Measurements from ENCODE around the gene LGR6. TPM values are rescaled to one million over a fixed set of nuclear protein-coding genes. Genes with fewer than 3 reads are reported as not detected.

The LGR6 gene
- total and polyA plus RNA-seq, 2 of the 8 experiments (the other 6 are each of a cell fraction or from before 2014, with no cell fraction given) = 0.50 to 1.0 TPM

- H2BK20ac ChIP-seq (ENCODE audit: low read length) = no peak overlapping the region
- no peaks in the 10 kb centered on the region for H3K36me3 ChIP-seq (ENCODE audit: control insufficient read depth in 2 of 4, insufficient read depth in 4 of 4, low read length in 3 of 4)
- H3K4me2 ChIP-seq (ENCODE audit: insufficient read depth in 1 of 2, low read depth in 2 of 2, low read length in 2 of 2) = no peak overlapping the region
- no peak overlapping the region for H4K8ac ChIP-seq (ENCODE audit: extremely low read depth, insufficient read depth, low read length)
- no peaks in the 10 kb centered on the region for H3K79me1 ChIP-seq (ENCODE audit: low read depth, low read length)
- no peak overlapping the region for H3K56ac ChIP-seq (replicated peaks; ENCODE audit: insufficient read length, low read depth, low read length)
- H2BK15ac ChIP-seq (ENCODE audit: low read length) = no peak overlapping the region
- no peak overlapping the region for H3K9ac ChIP-seq (replicated peaks in 1 of 4; ENCODE audit: extremely low read depth in 1 of 4, low read depth in 3 of 4, low read length in 3 of 4)
- no peaks in the 10 kb centered on the region for H3K79me2 ChIP-seq (ENCODE audit: control insufficient read depth in 1 of 2, insufficient read depth in 2 of 2, low read length in 2 of 2)
- DNase-seq (ENCODE audit: low read depth in 1 of 2, low spot score in 2 of 2) (no peak), FAIRE-seq (no peak)
- H2BK12ac ChIP-seq (ENCODE audit: low read depth, low read length) = no peak overlapping the region; the same call in 1 of the 2 replicates
- H4K91ac ChIP-seq (replicated peaks; ENCODE audit: insufficient read length, low read length) = no peak overlapping the region
- CTCF ChIA-PET (ENCODE audit: partially characterized antibody) = interaction anchor here (0.7 to 11.3 kb wide), 8 partner anchors 8 to 86 kb away, joined by 3 to 150 read pairs (median 4); partner anchors contain the start of gene LGR6
- no peak overlapping the region for H2BK5ac ChIP-seq (ENCODE audit: low read depth, low read length)
- H2AFZ ChIP-seq (ENCODE audit: low read length) = no peak overlapping the region
- no peaks in the 10 kb centered on the region for H4K20me1 ChIP-seq (replicated peaks in 1 of 2; ENCODE audit: control insufficient read depth in 1 of 2, insufficient read depth in 2 of 2, low read length in 2 of 2)
- no peak overlapping the region for H3K14ac ChIP-seq (ENCODE audit: insufficient read length)
- no peaks in the 10 kb centered on the region; a peak in 1 of 7 replicates for H3K27me3 ChIP-seq (replicated peaks in 1 of 4; ENCODE audit: control insufficient read depth in 3 of 4, extremely low read depth in 1 of 4, insufficient read depth in 3 of 4, low read length in 3 of 4)
- no peak overlapping the region for H4K5ac ChIP-seq (ENCODE audit: insufficient read length, low read depth, low read length)
- no peak for TF ChIP-seq GTF2F1 (IDR thresholded peaks at IDR 0.05; ENCODE audit: borderline replicate concordance, low read depth, low read length)
- TF ChIP-seq JUND (IDR thresholded peaks at IDR 0.05; ENCODE audit: low read length) = no peak
- TF ChIP-seq PHF8 (conservative IDR thresholded peaks at IDR 0.05; ENCODE audit: low read depth, low read length) = no peak
- TF ChIP-seq CHD1 (IDR thresholded peaks at IDR 0.05; ENCODE audit: low read depth, low read length) = no peak
- TF ChIP-seq E2F6 (IDR thresholded peaks at IDR 0.05) = no peak
- no peak for TF ChIP-seq USF2 (IDR thresholded peaks at IDR 0.05; ENCODE audit: low read length)
- H3K4ac ChIP-seq (replicated peaks; ENCODE audit: insufficient read length, low read depth, low read length) = no peak overlapping the region
- 90% methylated on average over 10 of the region's 10 CpGs; no CpG with 5 or more reads in 1 of the 2 experiments for WGBS, 2 experiments (ENCODE audit: extremely low coverage in 1 of 2, insufficient coverage in 1 of 2, insufficient read length in 1 of 2, insufficient replicate concordance in 2 of 2, low coverage in 1 of 2, low lambda C conversion rate in 2 of 2, missing lambda C conversion rate in 1 of 2)
- no peaks in the 10 kb centered on the region for H3K4me1 ChIP-seq (replicated peaks in 1 of 4; ENCODE audit: control insufficient read depth in 3 of 4, insufficient read depth in 4 of 4, low read length in 3 of 4)
- POLR2A ChIA-PET (ENCODE audit: partially characterized antibody) = interaction anchor here (0.9 to 1.1 kb wide), 2 partner anchors 11 to 17 kb away, joined by 3 to 4 read pairs; no protein-coding TSS in a partner anchor
- no peak overlapping the region for H3K4me3 ChIP-seq (ENCODE audit: extremely low read depth in 1 of 4, insufficient read depth in 2 of 4, low read depth in 3 of 4, low read length in 4 of 4)
- no peak overlapping the region for H2AK5ac ChIP-seq (ENCODE audit: low read depth, low read length)
- no peak overlapping the region for H3K23ac ChIP-seq (ENCODE audit: insufficient read length)
- no peaks in the 10 kb centered on the region for H3K23me2 ChIP-seq (ENCODE audit: low read depth, low read length)
- no peak overlapping the region for H2BK120ac ChIP-seq (replicated peaks; ENCODE audit: low read depth, low read length)
- H3K27ac ChIP-seq (ENCODE audit: low read depth, low read length) = no peak overlapping the region
- H3K18ac ChIP-seq (ENCODE audit: extremely low read depth, low read length) = no peak overlapping the region
- no peaks in the 10 kb centered on the region for H3K9me3 ChIP-seq (ENCODE audit: insufficient read depth in 2 of 2, low read depth in 1 of 2, low read length in 1 of 2)
Observed at GRCh38 chr1:202230061-202230938, 36.7 kb downstream of the LGR6 start.
